WTC11 (cell line): ENCODE data around the gene KIAA1586.

Experiments
- ATF2 ChIP-seq: sonication (generic); formaldehyde crosslinking; IDR thresholded peaks from 2 replicates; pipeline ENCODE4 v1.8.1; 2022; ENCODE audit warnings: low read depth, missing genetic modification reagents, borderline replicate concordance
- CBFB ChIP-seq: sonication (generic); formaldehyde crosslinking; IDR thresholded peaks from 2 replicates; pipeline ENCODE4 v1.8.1; 2022; ENCODE audit warnings: mild to moderate bottlenecking, low read depth, missing genetic modification reagents
- CTCF ChIP-seq: fragments of 200-600 bp; IDR thresholded peaks from 2 replicates; pipeline ENCODE4 v1.8.0; 2022; ENCODE audit warnings: antibody characterized with exemption
- ELF4 ChIP-seq: sonication (generic); formaldehyde crosslinking; IDR thresholded peaks from 2 replicates; pipeline ENCODE4 v1.8.1; 2022; ENCODE audit warnings: low read depth, mild to moderate bottlenecking, moderate library complexity, missing genetic modification reagents
- ESRRA ChIP-seq: sonication (generic); formaldehyde crosslinking; IDR thresholded peaks from 2 replicates; pipeline ENCODE4 v1.8.1; 2022; ENCODE audit warnings: mild to moderate bottlenecking, missing genetic modification reagents, borderline replicate concordance
- FOXP1 ChIP-seq: sonication (generic); formaldehyde crosslinking; IDR thresholded peaks from 2 replicates; pipeline ENCODE4 v1.8.0; 2022; ENCODE audit warnings: missing genetic modification reagents, mild to moderate bottlenecking, moderate library complexity, borderline replicate concordance
- HMGA2 ChIP-seq: fragments of 250-450 bp; sonication (Bioruptor Pico); IDR thresholded peaks from 2 replicates; pipeline ENCODE4 v1.4.0; 2021; ENCODE audit warnings: mild to moderate bottlenecking, moderate library complexity
- HMGXB4 ChIP-seq: sonication (generic); formaldehyde crosslinking; IDR thresholded peaks from 2 replicates; pipeline ENCODE4 v1.8.1; 2023; ENCODE audit warnings: mild to moderate bottlenecking, moderate library complexity, missing genetic modification reagents
- MAX ChIP-seq: sonication (generic); formaldehyde crosslinking; IDR thresholded peaks from 2 replicates; pipeline ENCODE4 v1.8.0; 2022; ENCODE audit warnings: mild to moderate bottlenecking, missing genetic modification reagents
- PRDM15 ChIP-seq: sonication (generic); formaldehyde crosslinking; IDR thresholded peaks from 2 replicates; pipeline ENCODE4 v1.8.0; 2022; ENCODE audit warnings: missing genetic modification reagents
- SMAD3 ChIP-seq: sonication (generic); formaldehyde crosslinking; IDR thresholded peaks from 2 replicates; pipeline ENCODE4 v1.8.0; 2022; ENCODE audit warnings: missing genetic modification reagents, mild to moderate bottlenecking, borderline replicate concordance
- STAT6 ChIP-seq: sonication (generic); formaldehyde crosslinking; conservative IDR thresholded peaks from 2 replicates; pipeline ENCODE4 v1.8.1; 2023; ENCODE audit warnings: mild to moderate bottlenecking, low read depth, missing genetic modification reagents, moderate library complexity
- USF1 ChIP-seq: sonication (generic); formaldehyde crosslinking; IDR thresholded peaks from 2 replicates; pipeline ENCODE4 v1.8.0; 2022; ENCODE audit warnings: mild to moderate bottlenecking, missing genetic modification reagents
- ZNF281 ChIP-seq: sonication (generic); formaldehyde crosslinking; IDR thresholded peaks from 2 replicates; pipeline ENCODE4 v1.8.0; 2023; ENCODE audit warnings: mild to moderate bottlenecking, missing genetic modification reagents

- TF ChIP-seq ESRRA (CRISPR knock-in tag) (no peak), HMGXB4 (no peak), ELF4 (CRISPR knock-in tag) (no peak), CTCF (no peak), MAX (CRISPR knock-in tag) (no peak), CBFB (CRISPR knock-in tag) (no peak), USF1 (CRISPR knock-in tag) (no peak), HMGA2 (CRISPR knock-in tag) (no peak), STAT6 (CRISPR knock-in tag) (no peak), FOXP1 (no peak), PRDM15 (CRISPR knock-in tag) (no peak), SMAD3 (CRISPR knock-in tag) (no peak), ZNF281 (CRISPR knock-in tag) (no peak), ATF2 (CRISPR knock-in tag) (no peak)
Observed at GRCh38 chr6:57027301-57027700, 19.2 kb upstream of the KIAA1586 start.
